WTC11 (cell line): Measurements from ENCODE around the gene NUMA1. TPM values are rescaled to one million over a fixed set of nuclear protein-coding genes. Genes with fewer than 3 reads are reported as not detected.

Experiments
- ATAC-seq: fragments of 200-7000 bp; cut with Tn5 transposase; 2 replicates; pipeline ENCODE4 v1.10.0; 2021; ENCODE audit warnings: mild to moderate bottlenecking, moderate library complexity
- CTCF ChIA-PET: fragments of 300-600 bp; sonication (Branson Sonifier 250); formaldehyde crosslinking; loops from one replicate; lab custom pipeline; 2021; ENCODE audit warnings: antibody characterized with exemption; lab: Charles Lee
- POLR2A ChIA-PET: fragments of 350-600 bp; sonication (Branson Sonifier 250); formaldehyde crosslinking; loops from one replicate; lab custom pipeline; 2021; ENCODE audit warnings: antibody characterized with exemption; lab: Charles Lee
- DNase-seq: peaks from one replicate; pipeline ENCODE4 v3.0.0; 2021; ENCODE audit warnings: low spot score
- H3K27ac Mint-ChIP-seq: 2 replicates; pipeline ENCODE4 v1.8.0; 2021; ENCODE audit warnings: mixed read lengths
- H3K27me3 Mint-ChIP-seq: 2 replicates; pipeline ENCODE4 v1.8.0; 2021; ENCODE audit warnings: low read depth, mild to moderate bottlenecking, moderate library complexity, mixed read lengths
- H3K36me3 Mint-ChIP-seq: 2 replicates; pipeline ENCODE4 v1.8.0; 2021; ENCODE audit warnings: mixed read lengths
- H3K4me1 Mint-ChIP-seq: 2 replicates; pipeline ENCODE4 v1.8.0; 2022; ENCODE audit warnings: mixed read lengths
- H3K4me3 Mint-ChIP-seq: 2 replicates; pipeline ENCODE4 v1.8.0; 2021; ENCODE audit warnings: mild to moderate bottlenecking, moderate library complexity, mixed read lengths
- H3K9me3 Mint-ChIP-seq: 2 replicates; pipeline ENCODE4 v1.8.0; 2021; ENCODE audit warnings: mixed read lengths
- CBFB ChIP-seq: sonication (generic); formaldehyde crosslinking; IDR thresholded peaks from 2 replicates; pipeline ENCODE4 v1.8.1; 2022; ENCODE audit warnings: mild to moderate bottlenecking, low read depth, missing genetic modification reagents
- CDX4 ChIP-seq: fragments of 250-450 bp; sonication (Bioruptor Pico); IDR thresholded peaks from 2 replicates; pipeline ENCODE4 v1.9.0; 2021; ENCODE audit warnings: moderate library complexity, mild to moderate bottlenecking, inconsistent platforms, borderline replicate concordance
- CREB1 ChIP-seq: sonication (generic); formaldehyde crosslinking; IDR thresholded peaks from 2 replicates; pipeline ENCODE4 v1.8.0; 2023; ENCODE audit warnings: mild to moderate bottlenecking, missing genetic modification reagents
- ESRRA ChIP-seq: sonication (generic); formaldehyde crosslinking; IDR thresholded peaks from 2 replicates; pipeline ENCODE4 v1.8.1; 2022; ENCODE audit warnings: mild to moderate bottlenecking, missing genetic modification reagents, borderline replicate concordance
- FOXJ3 ChIP-seq: sonication (generic); formaldehyde crosslinking; IDR thresholded peaks from 2 replicates; pipeline ENCODE4 v1.9.0; 2021; ENCODE audit warnings: missing genetic modification reagents, mild to moderate bottlenecking, borderline replicate concordance
- FOXK1 ChIP-seq: sonication (generic); formaldehyde crosslinking; IDR thresholded peaks from 2 replicates; pipeline ENCODE4 v1.8.0; 2022; ENCODE audit warnings: mild to moderate bottlenecking, moderate library complexity, missing genetic modification reagents
- HMGA2 ChIP-seq: fragments of 250-450 bp; sonication (Bioruptor Pico); IDR thresholded peaks from 2 replicates; pipeline ENCODE4 v1.4.0; 2021; ENCODE audit warnings: mild to moderate bottlenecking, moderate library complexity
- IRF2 ChIP-seq: sonication (generic); formaldehyde crosslinking; IDR thresholded peaks from 2 replicates; pipeline ENCODE4 v1.8.0; 2022; ENCODE audit warnings: low read depth, missing genetic modification reagents, borderline replicate concordance
- JUN ChIP-seq: sonication (generic); formaldehyde crosslinking; IDR thresholded peaks from 2 replicates; pipeline ENCODE4 v1.8.0; 2023; ENCODE audit warnings: mild to moderate bottlenecking, missing genetic modification reagents
- KAT7 ChIP-seq: sonication (generic); formaldehyde crosslinking; IDR thresholded peaks from 2 replicates; pipeline ENCODE4 v1.8.1; 2023; ENCODE audit warnings: missing genetic modification reagents, mild to moderate bottlenecking, borderline replicate concordance
- NR1H2 ChIP-seq: sonication (generic); formaldehyde crosslinking; IDR thresholded peaks from 2 replicates; pipeline ENCODE4 v1.9.0; 2021; ENCODE audit warnings: mild to moderate bottlenecking, moderate library complexity, missing genetic modification reagents
- NR3C1 ChIP-seq: sonication (generic); formaldehyde crosslinking; conservative IDR thresholded peaks from 2 replicates; pipeline ENCODE4 v1.8.1; 2023; ENCODE audit warnings: low read depth, mild to moderate bottlenecking, missing genetic modification reagents
- OVOL2 ChIP-seq: fragments of 250-450 bp; sonication (Bioruptor Pico); IDR thresholded peaks from 2 replicates; pipeline ENCODE4 v1.9.0; 2021; ENCODE audit warnings: mild to moderate bottlenecking, borderline replicate concordance
- RORB ChIP-seq: fragments of 250-450 bp; sonication (Bioruptor Pico); IDR thresholded peaks from 2 replicates; pipeline ENCODE4 v1.9.0; 2021; ENCODE audit warnings: mild to moderate bottlenecking
- STAT6 ChIP-seq: sonication (generic); formaldehyde crosslinking; conservative IDR thresholded peaks from 2 replicates; pipeline ENCODE4 v1.8.1; 2023; ENCODE audit warnings: mild to moderate bottlenecking, low read depth, missing genetic modification reagents, moderate library complexity
- TEAD1 ChIP-seq: sonication (generic); formaldehyde crosslinking; IDR thresholded peaks from 2 replicates; pipeline ENCODE4 v1.8.0; 2022; ENCODE audit warnings: mild to moderate bottlenecking, missing genetic modification reagents
- TEAD4 ChIP-seq: sonication (generic); formaldehyde crosslinking; IDR thresholded peaks from 2 replicates; pipeline ENCODE4 v1.8.0; 2022; ENCODE audit warnings: mild to moderate bottlenecking, missing genetic modification reagents
- USF1 ChIP-seq: sonication (generic); formaldehyde crosslinking; IDR thresholded peaks from 2 replicates; pipeline ENCODE4 v1.8.0; 2022; ENCODE audit warnings: mild to moderate bottlenecking, missing genetic modification reagents
- USF2 ChIP-seq: sonication (generic); formaldehyde crosslinking; IDR thresholded peaks from 2 replicates; pipeline ENCODE4 v1.8.1; 2023; ENCODE audit warnings: mild to moderate bottlenecking, missing genetic modification reagents, moderate library complexity
- ZNF425 ChIP-seq: fragments of 250-450 bp; sonication (Bioruptor Pico); conservative IDR thresholded peaks from 2 replicates; pipeline ENCODE4 v1.9.0; 2021; ENCODE audit warnings: mild to moderate bottlenecking
- ZNF532 ChIP-seq: fragments of 250-450 bp; sonication (Bioruptor Pico); IDR thresholded peaks from 2 replicates; pipeline ENCODE4 v1.9.0; 2021; ENCODE audit warnings: mild to moderate bottlenecking, borderline replicate concordance
- total RNA-seq: library from RNA; stranded (reverse); gene quantifications from 3 replicates; pipeline ENCODE4 v1.2.3, GENCODE V29; 2021

The NUMA1 gene
- total RNA-seq, 1 experiment from 2014 or later = 147 TPM

GRCh38 chr11:72112143-72112977 is 32.0 kb upstream of the NUMA1 start, which contains the start of gene ANAPC15 (continued):
- TF ChIP-seq FOXK1 (peak; percentile 93), CREB1 (CRISPR knock-in tag) (no peak), STAT6 (CRISPR knock-in tag) (no peak), ZNF425 (CRISPR knock-in tag) (no peak), USF1 (peak; percentile 65; the same call in 1 of the 2 replicates), JUN (CRISPR knock-in tag) (no peak), CBFB (CRISPR knock-in tag) (no peak), FOXJ3 (CRISPR knock-in tag) (no peak), ZNF532 (CRISPR knock-in tag) (no peak), OVOL2 (CRISPR knock-in tag) (no peak), USF2 (CRISPR knock-in tag) (peak; percentile 81)

GRCh38 chr11:72111300-72112142 is 31.2 kb upstream of the NUMA1 start:
- peaks cover 16% of the 10 kb centered on the region for H3K4me1 Mint-ChIP-seq
- no peak for DNase-seq
- TF ChIP-seq FOXJ3 (CRISPR knock-in tag) (no peak), IRF2 (CRISPR knock-in tag) (no peak), CDX4 (CRISPR knock-in tag) (no peak), RORB (CRISPR knock-in tag) (no peak), ESRRA (CRISPR knock-in tag) (no peak), HMGA2 (CRISPR knock-in tag) (no peak), KAT7 (no peak), NR3C1 (CRISPR knock-in tag) (no peak), TEAD1 (CRISPR knock-in tag) (no peak), TEAD4 (CRISPR knock-in tag) (no peak), USF1 (no peak), NR1H2 (CRISPR knock-in tag) (no peak)

More at GRCh38 chr11:72111300-72112142, 31.2 kb upstream of the NUMA1 start:
- ATAC-seq = peak; percentile 0; the same call in 1 of the 2 replicates
- H3K27ac Mint-ChIP-seq = peak overlapping the region; percentile 99
- ChIA-PET POLR2A (interaction anchor here (0.6 to 1.0 kb wide), 3 partner anchors 30 to 112 kb away, joined by 3 read pairs; no protein-coding TSS in a partner anchor), CTCF (interaction anchor here (0.6 to 1.2 kb wide), 3 partner anchors 87 to 320 kb away, joined by 3 to 9 read pairs (median 4); no protein-coding TSS in a partner anchor)
- H3K36me3 Mint-ChIP-seq = peaks cover 2% of the 10 kb centered on the region; the same call in 1 of the 2 replicates
- H3K27me3 Mint-ChIP-seq = peaks cover 31% of the 10 kb centered on the region
- peaks cover 8% of the 10 kb centered on the region for H3K9me3 Mint-ChIP-seq
- peak overlapping the region; percentile 93 for H3K4me3 Mint-ChIP-seq
